Ascending aorta (tissue), 2 donors: ENCODE data around the gene MAOA. TPM values are rescaled to one million over a fixed set of nuclear protein-coding genes. Genes with fewer than 3 reads are reported as not detected.

Experiments used
- DNase-seq, 2 donors: peaks; one replicate each; pipeline ENCODE4 v3.0.0-alpha.2; 2019; ENCODE audit warnings: low spot score in 2 of 2
- H3K27ac ChIP-seq, 2 donors: fragments of 200-600 bp; sonication (generic); one replicate each; pipeline ENCODE4 v1.5.1; 2016 to 2017; ENCODE audit warnings: mild to moderate bottlenecking in 1 of 2
- H3K27me3 ChIP-seq: fragments of 200-600 bp; sonication (generic); one replicate; pipeline ENCODE4 v1.5.1; 2017
- H3K36me3 ChIP-seq, 2 donors: fragments of 200-600 bp; sonication (generic); one replicate each; pipeline ENCODE4 v1.5.1; 2016
- H3K4me1 ChIP-seq, 2 donors: fragments of 200-600 bp; sonication (generic); one replicate each; pipeline ENCODE4 v1.5.1; 2016 to 2017; ENCODE audit warnings: mild to moderate bottlenecking in 1 of 2
- H3K4me3 ChIP-seq, 2 donors: fragments of 200-600 bp; sonication (generic); one replicate each; pipeline ENCODE4 v1.5.1; 2016 to 2017; ENCODE audit warnings: mild to moderate bottlenecking in 1 of 2
- H3K9me3 ChIP-seq, 2 donors: fragments of 200-600 bp; sonication (generic); one replicate each; pipeline ENCODE4 v1.5.1; 2016
- CTCF ChIP-seq, 3 experiments: fragments of 200-600 bp in 2 of 3; fragments of 450-650 bp in 1 of 3; sonication (generic) in 2 of 3; IDR thresholded peaks; one replicate each; pipeline ENCODE4 v1.5.1; 2016 to 2019; ENCODE audit warnings: antibody characterized with exemption in 3 of 3, mild to moderate bottlenecking in 1 of 3, moderate library complexity in 1 of 3
- intact Hi-C: fragments of 100-400 bp; cut with DNase I; formaldehyde crosslinking; loops from one replicate; pipeline ENCODE4 v1.15.1; 2023
- total RNA-seq: library from RNA; depleted of rRNA; stranded (reverse); fragments of >200 nt; gene quantifications from one replicate; pipeline ENCODE4 v1.1.0, GENCODE V29; 2016

MAOA gene
- total RNA-seq, 1 donor from 2014 or later, result 93.6 TPM

- Histone ChIP-seq H3K9me3 (no peaks in the 10 kb centered on the region), H3K36me3 (no peaks in the 10 kb centered on the region), H3K27ac (no peak overlapping the region), H3K4me3 (no peak overlapping the region), H3K4me1 (no peaks in the 10 kb centered on the region), H3K27me3 (no peaks in the 10 kb centered on the region)
- TF ChIP-seq CTCF (IDR thresholded peaks at IDR 0.05), result no peak
- DNase-seq, result no peak
- intact Hi-C loops, result no loop called here
These were observed 28.4 kb upstream of the MAOA start for GRCh38 chrX:43627669-43628068.

GRCh38 chrX:43629229-43629628 is 26.9 kb upstream of the MAOA start:
- Histone ChIP-seq H3K9me3 (no peaks in the 10 kb centered on the region), H3K27ac (no peak overlapping the region), H3K4me1 (no peaks in the 10 kb centered on the region), H3K27me3 (no peaks in the 10 kb centered on the region), H3K36me3 (no peaks in the 10 kb centered on the region), H3K4me3 (no peak overlapping the region)
- DNase-seq, result no peak
- intact Hi-C loops, result no loop called here
- TF ChIP-seq CTCF (IDR thresholded peaks at IDR 0.05), result no peak

- no peaks in the 10 kb centered on the region for H3K9me3 ChIP-seq
These were observed 24.3 kb upstream of the MAOA start for GRCh38 chrX:43631841-43632240.

GRCh38 chrX:43633081-43633480 is 23.0 kb upstream of the MAOA start:
- DNase-seq, result no peak
- Histone ChIP-seq H3K27ac (no peak overlapping the region), H3K36me3 (no peaks in the 10 kb centered on the region), H3K4me3 (no peak overlapping the region), H3K4me1 (no peaks in the 10 kb centered on the region), H3K27me3 (no peaks in the 10 kb centered on the region), H3K9me3 (no peaks in the 10 kb centered on the region)
- intact Hi-C loops, result no loop called here
- TF ChIP-seq CTCF (IDR thresholded peaks at IDR 0.05), result no peak

More at GRCh38 chrX:43631841-43632240, 24.3 kb upstream of the MAOA start:
- Histone ChIP-seq H3K36me3 (no peaks in the 10 kb centered on the region), H3K4me1 (no peaks in the 10 kb centered on the region), H3K27me3 (no peaks in the 10 kb centered on the region), H3K4me3 (no peak overlapping the region), H3K27ac (no peak overlapping the region)
- intact Hi-C loops, result no loop called here
- no peak for DNase-seq
- no peak for TF ChIP-seq CTCF (IDR thresholded peaks at IDR 0.05)

GRCh38 chrX:43633757-43634156 is 22.3 kb upstream of the MAOA start:
- no peak for DNase-seq
- Histone ChIP-seq H3K4me1 (no peaks in the 10 kb centered on the region), H3K9me3 (no peaks in the 10 kb centered on the region), H3K36me3 (no peaks in the 10 kb centered on the region), H3K27me3 (no peaks in the 10 kb centered on the region), H3K4me3 (no peak overlapping the region), H3K27ac (no peak overlapping the region)
- no peak for TF ChIP-seq CTCF (IDR thresholded peaks at IDR 0.05)
- intact Hi-C loops, result no loop called here

GRCh38 chrX:43640482-43640881 is 15.6 kb upstream of the MAOA start:
- Histone ChIP-seq H3K27me3 (no peaks in the 10 kb centered on the region), H3K4me3 (no peak overlapping the region), H3K27ac (no peak overlapping the region), H3K9me3 (no peaks in the 10 kb centered on the region), H3K4me1 (peaks cover 0 to 7% of the 10 kb centered on the region in 2 donors), H3K36me3 (no peaks in the 10 kb centered on the region)
- DNase-seq, result no peak
- TF ChIP-seq CTCF (IDR thresholded peaks at IDR 0.05), result no peak
- intact Hi-C loops, result no loop called here
